OCI-LY1 (cell line): ENCODE results near the gene FIBIN.

ENCODE experiments used
- H2AFZ ChIP-seq: fragments of 200-600 bp; sonication (generic), shearing (Covaris generic); 2 replicates; pipeline ENCODE4 v1.6.0; 2014; ENCODE audit warnings: antibody characterized with exemption, mild to moderate bottlenecking, low read length
- H3F3A ChIP-seq: fragments of 200-600 bp; sonication (generic), shearing (Covaris generic); 2 replicates; pipeline ENCODE4 v1.6.0; 2014; ENCODE audit warnings: mild to moderate bottlenecking, antibody characterized with exemption, low read length, moderate library complexity; ENCODE audit not compliant: insufficient read depth
- H3K27ac ChIP-seq: fragments of 200-600 bp; sonication (generic); 2 replicates; pipeline ENCODE4 v1.5.1; 2014; ENCODE audit warnings: low read length, mixed run types, mild to moderate bottlenecking, low read depth; ENCODE audit not compliant: poor library complexity, severe bottlenecking
- H3K27me3 ChIP-seq: fragments of 200-600 bp; sonication (generic); 2 replicates; pipeline ENCODE4 v1.6.0; 2014; ENCODE audit warnings: antibody characterized with exemption, mild to moderate bottlenecking, low read length, moderate library complexity; ENCODE audit not compliant: insufficient read depth
- H3K36me3 ChIP-seq: fragments of 200-600 bp; sonication (generic); 2 replicates; pipeline ENCODE4 v1.6.1; 2014; ENCODE audit warnings: mild to moderate bottlenecking, antibody characterized with exemption, low read length, moderate library complexity, mixed read lengths; ENCODE audit not compliant: insufficient read depth
- H3K4me1 ChIP-seq: fragments of 200-600 bp; sonication (generic); 2 replicates; pipeline ENCODE4 v1.5.1; 2014; ENCODE audit warnings: mild to moderate bottlenecking, low read length, moderate library complexity; ENCODE audit not compliant: insufficient read depth, severe bottlenecking
- H3K4me2 ChIP-seq: fragments of 200-600 bp; sonication (generic), shearing (Covaris generic); 2 replicates; pipeline ENCODE4 v1.6.1; 2014; ENCODE audit warnings: low read length
- H3K4me3 ChIP-seq: fragments of 200-600 bp; sonication (generic); 2 replicates; pipeline ENCODE4 v1.5.1; 2014; ENCODE audit warnings: low read length, low read depth, mild to moderate bottlenecking, mixed read lengths; ENCODE audit not compliant: poor library complexity, severe bottlenecking
- H3K79me2 ChIP-seq: fragments of 200-600 bp; shearing (Covaris generic); 2 replicates; pipeline ENCODE4 v1.6.1; 2016; ENCODE audit warnings: mixed run types, low read length, mixed read lengths; ENCODE audit not compliant: insufficient read depth
- H3K9ac ChIP-seq: fragments of 200-600 bp; sonication (generic), shearing (Covaris generic); 2 replicates; pipeline ENCODE4 v1.6.1; 2014; ENCODE audit warnings: mild to moderate bottlenecking, low read length, mixed read lengths
- H3K9me2 ChIP-seq: fragments of 200-600 bp; sonication (generic), shearing (Covaris generic); 2 replicates; pipeline ENCODE4 v1.6.1; 2014; ENCODE audit warnings: low read depth, mild to moderate bottlenecking, low read length, mixed read lengths
- H3K9me3 ChIP-seq: fragments of 200-600 bp; shearing (Covaris generic); 2 replicates; pipeline ENCODE4 v1.6.1; 2014; ENCODE audit warnings: low read length, mixed read lengths
- H4K20me1 ChIP-seq: fragments of 200-600 bp; sonication (generic), shearing (Covaris generic); 2 replicates; pipeline ENCODE4 v1.6.0; 2016; ENCODE audit warnings: mild to moderate bottlenecking, low read length; ENCODE audit not compliant: insufficient read depth
- EZH2 ChIP-seq: fragments of 200-600 bp; sonication (generic), shearing (Covaris generic); IDR thresholded peaks from 2 replicates; pipeline ENCODE4 v1.8.0; 2017; ENCODE audit warnings: borderline replicate concordance, mixed run types, mild to moderate bottlenecking, antibody characterized with exemption, low read length, moderate library complexity, mixed read lengths
- TF ChIP-seq, protein P1 (sequence below): fragments of 200-600 bp; sonication (generic), shearing (Covaris generic); IDR thresholded peaks from 2 replicates; pipeline ENCODE4 v1.5.1; 2017; ENCODE audit warnings: mild to moderate bottlenecking, antibody characterized with exemption, low read length, moderate library complexity, mixed read lengths

The FIBIN gene

DNA sequence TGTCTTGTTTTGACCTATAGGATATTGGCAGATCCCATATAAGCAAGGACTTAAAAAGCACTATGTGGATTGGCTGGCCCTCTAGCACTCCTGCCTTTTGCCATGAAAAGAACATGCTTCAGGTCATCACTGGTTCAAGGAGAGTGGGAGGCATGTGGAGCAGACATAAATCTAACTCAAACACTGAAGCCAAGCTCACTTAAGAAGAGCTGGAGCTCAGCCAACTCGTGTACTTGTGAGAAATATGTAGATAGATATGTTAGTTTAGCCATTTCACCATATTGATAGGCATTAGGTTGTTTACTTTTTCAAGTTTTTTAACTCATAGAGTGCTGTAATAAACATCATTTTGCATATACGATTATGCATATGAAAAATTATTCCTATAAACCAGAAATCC, 26.8 kb downstream of the FIBIN start:
- Histone ChIP-seq H3K27ac (peak overlapping the region; percentile 46), H3K36me3 (no peaks in the 10 kb centered on the region), H4K20me1 (no peaks in the 10 kb centered on the region), H3K4me3 (no peak overlapping the region), H3K79me2 (no peaks in the 10 kb centered on the region), H3K27me3 (no peaks in the 10 kb centered on the region), H3F3A (no peaks in the 10 kb centered on the region), H3K4me1 (peaks cover 79% of the 10 kb centered on the region), H2AFZ (no peak overlapping the region), H3K4me2 (no peak overlapping the region), H3K9me3 (no peaks in the 10 kb centered on the region), H3K9me2 (no peaks in the 10 kb centered on the region), H3K9ac (no peak overlapping the region)
- TF ChIP-seq EZH2 = no peak
- TF ChIP-seq, protein P1, sequence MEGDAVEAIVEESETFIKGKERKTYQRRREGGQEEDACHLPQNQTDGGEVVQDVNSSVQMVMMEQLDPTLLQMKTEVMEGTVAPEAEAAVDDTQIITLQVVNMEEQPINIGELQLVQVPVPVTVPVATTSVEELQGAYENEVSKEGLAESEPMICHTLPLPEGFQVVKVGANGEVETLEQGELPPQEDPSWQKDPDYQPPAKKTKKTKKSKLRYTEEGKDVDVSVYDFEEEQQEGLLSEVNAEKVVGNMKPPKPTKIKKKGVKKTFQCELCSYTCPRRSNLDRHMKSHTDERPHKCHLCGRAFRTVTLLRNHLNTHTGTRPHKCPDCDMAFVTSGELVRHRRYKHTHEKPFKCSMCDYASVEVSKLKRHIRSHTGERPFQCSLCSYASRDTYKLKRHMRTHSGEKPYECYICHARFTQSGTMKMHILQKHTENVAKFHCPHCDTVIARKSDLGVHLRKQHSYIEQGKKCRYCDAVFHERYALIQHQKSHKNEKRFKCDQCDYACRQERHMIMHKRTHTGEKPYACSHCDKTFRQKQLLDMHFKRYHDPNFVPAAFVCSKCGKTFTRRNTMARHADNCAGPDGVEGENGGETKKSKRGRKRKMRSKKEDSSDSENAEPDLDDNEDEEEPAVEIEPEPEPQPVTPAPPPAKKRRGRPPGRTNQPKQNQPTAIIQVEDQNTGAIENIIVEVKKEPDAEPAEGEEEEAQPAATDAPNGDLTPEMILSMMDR = no peak

DNA sequence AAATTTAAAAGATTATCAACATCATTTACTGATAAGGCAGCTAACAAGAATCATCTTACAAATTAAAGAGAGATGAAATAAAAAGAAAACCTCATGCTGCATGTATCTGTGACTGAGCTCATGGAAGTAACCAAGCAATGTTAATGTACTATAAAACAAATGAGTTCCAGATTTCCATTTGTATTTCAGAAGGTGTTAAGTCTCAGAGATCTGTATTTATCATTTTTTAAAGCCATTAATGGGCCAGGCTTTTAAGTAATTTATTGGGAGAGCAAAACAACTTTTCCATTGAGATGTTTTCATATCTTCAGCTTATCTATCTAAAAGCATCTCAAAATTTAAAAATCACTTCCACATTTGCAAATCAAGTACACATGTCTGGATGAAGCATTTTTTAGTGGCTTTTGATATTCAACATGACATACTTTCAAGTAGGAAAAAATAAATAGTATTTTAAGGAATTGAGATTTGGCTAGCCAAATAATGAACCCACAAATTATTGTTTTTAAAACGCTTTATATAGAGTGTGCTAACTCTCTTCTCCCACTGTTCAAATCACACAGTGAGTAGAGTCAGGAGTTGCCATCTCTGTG, 28.8 kb downstream of the FIBIN start:
- Histone ChIP-seq H3K9ac (no peak overlapping the region), H3K4me3 (no peak overlapping the region), H3K4me2 (no peak overlapping the region), H3K27me3 (no peaks in the 10 kb centered on the region), H3F3A (no peaks in the 10 kb centered on the region), H3K4me1 (peaks cover 84% of the 10 kb centered on the region), H3K9me3 (no peaks in the 10 kb centered on the region), H3K27ac (peak overlapping the region; percentile 19), H2AFZ (0 out of 2 replicates have a peak overlapping the region, but pooled peaks have one; percentile 10), H3K79me2 (no peaks in the 10 kb centered on the region), H3K9me2 (no peaks in the 10 kb centered on the region), H3K36me3 (no peaks in the 10 kb centered on the region), H4K20me1 (no peaks in the 10 kb centered on the region)
- TF ChIP-seq EZH2 = no peak
- TF ChIP-seq, protein P1 = no peak

DNA sequence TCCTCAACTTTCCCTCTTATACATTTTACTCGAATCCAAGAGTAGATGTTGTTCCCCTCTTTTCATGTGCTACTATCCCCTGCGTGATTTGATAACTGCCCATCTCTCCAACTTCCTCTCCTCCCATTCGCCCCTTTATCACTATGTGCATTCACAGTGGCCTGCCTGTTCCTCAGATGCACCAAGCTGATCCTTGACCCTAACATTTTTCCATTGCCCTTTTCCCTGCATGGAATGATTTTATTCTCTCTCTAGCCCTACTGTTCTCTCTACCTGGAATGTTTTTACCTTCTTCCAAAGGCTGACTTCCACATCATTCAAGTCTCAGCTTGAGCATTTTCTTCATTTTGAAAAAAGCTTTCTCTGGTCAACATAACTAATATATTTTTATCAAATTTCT, 31.0 kb downstream of the FIBIN start:
- TF ChIP-seq, protein P1 = no peak
- no peak for TF ChIP-seq EZH2
- no peak overlapping the region for H3K27ac ChIP-seq

More for the DNA sequence above, 31.0 kb downstream of the FIBIN start:
- no peaks in the 10 kb centered on the region for H3K79me2 ChIP-seq
- H3K27me3 ChIP-seq = no peaks in the 10 kb centered on the region
- no peak overlapping the region for H3K4me2 ChIP-seq
- no peaks in the 10 kb centered on the region for H3K9me3 ChIP-seq
- no peak overlapping the region for H3K4me3 ChIP-seq
- H4K20me1 ChIP-seq = no peaks in the 10 kb centered on the region
- no peaks in the 10 kb centered on the region for H3K36me3 ChIP-seq
- H3K9me2 ChIP-seq = no peaks in the 10 kb centered on the region
- no peak overlapping the region for H2AFZ ChIP-seq
- H3K4me1 ChIP-seq = peaks cover 64% of the 10 kb centered on the region
- no peaks in the 10 kb centered on the region for H3F3A ChIP-seq
- no peak overlapping the region for H3K9ac ChIP-seq
